Measurements from ENCODE around the gene ASMTL. TPM values are rescaled to one million over a fixed set of nuclear protein-coding genes. Genes with fewer than 3 reads are reported as not detected.
"Not testable (repeated sequence)": the region's sequence is repeated elsewhere in the genome, so short reads cannot be mapped to it uniquely, and the experiment has no call there.

ASMTL gene
- total RNA-seq, 1 experiment from 2014 or later, result 5.6 TPM

DNA sequence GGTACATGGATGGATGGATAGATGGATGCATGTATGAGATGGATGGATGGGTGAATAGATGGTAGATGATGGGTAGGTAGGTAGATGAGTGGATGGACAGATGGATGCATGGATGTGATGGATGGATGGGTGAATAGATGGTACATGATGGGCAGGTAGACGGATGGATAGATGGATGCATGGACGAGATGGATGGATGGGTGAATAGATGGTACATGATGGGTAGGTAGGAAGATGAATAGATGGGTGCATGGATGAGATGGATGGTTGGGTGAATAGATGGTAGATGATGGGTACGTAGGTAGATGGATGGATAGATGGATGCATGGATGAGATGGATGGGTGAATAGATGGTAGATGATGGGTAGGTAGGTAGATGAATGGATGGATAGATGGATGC, 48.8 kb downstream of the ASMTL start:
- DNase-seq (ENCODE audit: low read depth), result not testable (repeated sequence)

DNA sequence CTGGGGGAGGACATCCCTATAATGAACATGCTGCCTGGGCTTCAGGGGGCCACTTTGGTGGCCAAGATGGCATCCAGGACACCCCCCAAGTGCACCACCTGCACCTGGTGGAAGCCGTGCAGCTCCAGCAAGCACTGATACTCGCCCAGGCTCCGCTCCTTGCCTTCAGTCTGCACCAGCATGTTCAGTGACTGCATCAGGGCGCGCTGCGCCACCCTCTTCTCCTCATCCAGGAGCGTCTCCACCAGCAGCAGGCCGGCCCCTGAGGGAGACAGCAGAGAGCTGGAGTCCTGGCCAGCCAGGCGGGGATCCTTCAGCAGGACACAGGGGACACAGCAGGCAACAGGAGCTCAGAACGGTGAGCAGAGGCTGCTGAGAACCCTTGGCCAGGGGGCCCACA, 49.5 kb downstream of the ASMTL start:
- no peak for DNase-seq (ENCODE audit: low read depth)

DNA sequence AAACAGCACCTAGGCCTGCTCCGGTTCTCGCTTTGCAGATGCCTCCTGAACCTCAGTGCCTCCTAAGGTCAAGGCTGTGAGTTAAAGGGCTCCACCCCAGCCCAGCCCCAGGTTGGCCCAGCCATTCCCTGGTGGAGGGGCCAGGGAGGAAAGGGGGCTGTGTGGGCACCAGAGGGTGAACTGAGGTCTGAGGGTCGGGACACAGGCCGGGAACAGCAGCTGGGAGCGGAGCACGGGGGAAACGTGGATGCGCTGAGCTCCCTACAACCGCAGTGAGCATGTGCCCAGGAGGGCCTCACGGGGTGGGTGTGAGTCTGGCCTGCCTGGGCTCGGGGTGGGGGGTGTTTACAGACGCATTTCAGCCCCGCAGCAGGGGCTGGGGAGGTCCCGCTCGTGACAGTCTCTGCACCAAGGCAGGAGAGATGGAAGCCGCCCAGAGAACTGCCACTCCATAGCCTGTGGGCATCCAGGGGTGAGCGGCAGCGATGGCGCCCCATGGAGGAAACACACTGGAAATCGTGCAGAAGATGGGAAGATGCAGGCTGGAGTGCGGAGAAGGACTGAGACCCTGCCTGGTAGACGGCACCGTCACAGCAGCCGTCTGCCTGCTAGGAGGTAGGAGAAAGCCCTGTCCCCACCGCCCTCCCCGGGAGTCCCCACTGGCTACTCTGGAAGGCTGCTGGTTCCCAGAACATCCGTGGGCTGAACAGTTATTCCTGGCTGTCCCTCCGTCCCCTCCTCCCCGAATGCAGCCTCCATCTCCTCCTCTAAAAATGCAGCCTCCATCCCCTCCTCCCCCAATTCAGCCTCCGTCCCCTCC, 50.9 kb downstream of the ASMTL start:
- DNase-seq (ENCODE audit: low read depth), result no peak

DNA sequence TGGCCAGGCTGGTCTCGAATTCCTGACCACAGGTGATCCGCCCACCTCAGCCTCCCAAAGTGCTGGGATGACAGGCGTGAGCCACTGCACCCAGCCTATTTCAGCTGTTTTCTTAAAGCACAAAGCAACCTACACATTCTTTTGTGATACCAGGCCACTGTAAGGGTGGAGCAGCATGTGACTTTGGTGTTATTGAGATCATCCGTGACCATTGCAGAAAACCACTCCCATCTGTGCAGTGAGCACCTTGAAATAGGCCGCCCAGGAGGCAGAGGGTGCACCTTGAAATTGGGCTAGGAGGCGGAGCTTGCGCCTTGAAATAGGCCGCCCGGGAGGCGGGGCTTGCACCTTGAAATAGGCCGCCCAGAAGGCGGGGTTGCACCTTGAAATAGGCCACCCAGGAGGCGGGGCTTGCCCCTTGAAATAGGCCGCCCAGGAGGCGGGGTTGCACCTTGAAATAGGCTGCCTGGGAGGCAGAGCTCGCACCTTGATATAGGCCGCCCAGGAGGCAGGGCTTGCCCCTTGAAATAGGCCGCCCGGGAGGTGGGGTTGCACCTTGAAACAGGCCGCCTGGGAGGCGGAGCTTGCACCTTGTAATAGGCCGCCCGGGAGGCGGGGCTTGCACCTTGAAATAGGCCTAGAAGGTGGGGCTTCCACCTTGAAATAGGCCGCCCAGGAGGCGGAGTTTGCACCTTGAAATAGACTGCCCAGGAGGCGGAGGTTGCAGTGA, 51.8 kb downstream of the ASMTL start:
- DNase-seq (ENCODE audit: low read depth), result no peak

DNA sequence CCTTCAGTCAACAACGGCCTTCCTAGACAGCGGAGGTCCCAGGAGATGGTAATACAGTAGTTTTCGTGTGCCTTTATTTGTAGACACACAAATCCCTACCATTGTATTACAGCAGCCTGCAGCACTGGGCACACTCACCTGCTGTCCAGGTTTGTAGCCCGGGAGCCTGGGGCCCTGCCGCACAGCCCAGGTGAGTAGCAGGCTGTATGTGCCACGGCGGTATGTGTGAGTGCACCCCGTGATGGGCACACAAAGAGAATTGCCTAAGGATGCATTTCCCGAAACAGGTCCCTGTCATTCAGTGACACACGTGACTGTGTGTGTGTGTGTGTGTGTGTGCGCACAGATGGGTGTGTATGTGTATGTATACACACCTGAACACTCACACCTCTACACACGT, 52.7 kb downstream of the ASMTL start:
- DNase-seq (ENCODE audit: low read depth), result no peak

DNA sequence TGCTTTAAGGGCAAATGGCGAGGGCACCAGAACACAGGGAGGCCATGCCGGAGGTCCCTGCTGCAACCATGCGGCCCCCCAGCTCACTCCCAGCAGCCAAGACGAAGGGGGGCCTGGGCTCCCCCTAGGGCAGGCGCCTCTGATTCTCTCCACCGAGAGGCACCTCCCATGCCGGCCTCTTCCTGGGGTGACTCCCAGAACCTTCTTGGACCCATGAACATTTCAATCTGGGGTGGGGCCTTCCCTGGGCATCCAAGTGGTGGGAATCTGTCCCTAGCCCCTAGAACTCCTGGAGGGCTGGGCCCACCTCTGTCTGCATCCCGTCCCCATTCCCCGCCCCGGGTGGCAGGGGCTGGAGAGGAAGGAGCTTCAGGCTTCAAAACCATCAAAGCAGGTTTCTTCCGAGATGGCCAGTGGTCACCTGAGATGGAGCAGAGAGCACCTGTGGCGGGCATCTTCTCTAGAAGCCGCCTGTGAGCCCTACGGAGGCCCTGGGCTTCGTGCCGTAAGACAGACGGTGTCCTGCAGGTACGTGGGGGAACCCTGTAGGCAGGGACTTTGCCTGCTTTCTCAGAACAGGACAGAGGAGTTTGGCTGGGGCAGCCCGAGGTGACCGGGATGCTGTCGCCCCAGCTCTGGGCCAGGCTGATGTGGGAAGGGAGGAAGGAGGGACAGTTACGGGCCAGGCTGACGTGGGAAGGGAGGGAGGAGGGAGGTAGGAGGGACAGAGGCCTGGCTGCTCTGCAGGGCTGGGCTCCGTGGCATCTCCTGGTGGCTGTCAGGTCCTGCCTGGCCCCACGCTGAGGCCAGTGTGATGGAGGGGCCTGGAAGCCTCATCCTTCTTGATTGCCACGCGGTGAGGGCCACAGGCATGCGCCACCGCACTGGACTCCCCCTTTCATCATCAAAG, 54.0 kb downstream of the ASMTL start:
- no peak for DNase-seq (ENCODE audit: low read depth)

DNA sequence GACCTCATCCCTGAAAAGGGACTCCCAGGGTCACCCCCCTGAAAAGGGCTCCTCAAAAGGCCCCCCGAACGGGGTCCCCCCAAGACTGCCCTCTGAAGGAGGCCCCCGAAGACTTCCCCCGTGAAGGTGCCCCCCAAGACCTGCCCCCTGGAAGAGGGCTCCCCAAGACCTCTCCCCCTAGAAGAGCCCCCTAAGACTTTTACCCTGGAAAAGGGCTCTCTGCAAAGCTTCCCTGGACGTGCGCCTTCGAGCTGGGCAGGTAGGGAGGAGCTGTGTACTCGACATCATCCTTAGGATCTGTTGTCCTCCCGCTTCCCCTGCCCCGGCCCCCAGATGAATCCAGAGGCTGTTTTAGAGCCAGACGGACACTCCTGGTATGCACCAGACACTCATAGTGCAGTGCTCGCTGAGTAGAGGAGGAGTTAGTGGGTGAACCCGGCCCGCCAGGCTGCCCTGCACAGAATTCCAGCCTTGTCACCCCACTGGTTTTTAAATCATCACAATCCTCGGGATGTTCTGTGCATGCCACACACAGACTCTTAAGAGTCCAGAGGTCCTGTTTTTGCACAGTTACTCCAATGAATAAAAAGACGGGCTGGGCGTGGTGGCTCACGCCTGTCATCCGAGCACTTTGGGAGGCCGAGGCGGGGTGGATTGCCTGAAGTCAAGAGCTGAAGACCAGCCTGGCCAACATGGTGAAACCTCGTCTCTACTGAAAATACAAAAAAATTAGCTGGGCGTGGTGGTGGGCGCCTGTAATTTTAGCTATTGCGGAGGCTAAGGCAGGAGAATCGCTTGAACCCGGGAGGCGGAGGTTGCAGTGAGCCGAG, 55.1 kb downstream of the ASMTL start:
- no peak for DNase-seq (ENCODE audit: low read depth)

DNA sequence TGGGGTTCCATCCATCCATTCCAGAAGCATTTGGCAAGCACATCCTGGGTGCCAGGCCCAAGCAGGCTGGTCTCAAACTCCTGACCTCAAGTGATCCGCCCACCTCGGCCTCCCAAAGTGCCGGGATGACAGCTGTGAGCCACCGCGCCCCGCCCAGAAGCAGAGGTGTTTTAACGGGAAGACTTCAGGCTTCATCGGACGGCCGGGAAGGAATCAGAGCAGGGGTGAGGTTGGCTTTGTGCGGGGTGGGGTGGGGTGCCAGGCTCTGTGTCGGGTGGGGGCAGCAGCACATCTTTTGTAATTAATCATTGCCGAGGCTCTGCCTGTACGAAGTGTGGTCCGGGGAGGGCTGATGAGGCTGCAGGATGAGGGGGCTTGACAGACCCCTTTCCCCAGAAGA, 55.7 kb downstream of the ASMTL start:
- DNase-seq (ENCODE audit: low read depth), result no peak

DNA sequence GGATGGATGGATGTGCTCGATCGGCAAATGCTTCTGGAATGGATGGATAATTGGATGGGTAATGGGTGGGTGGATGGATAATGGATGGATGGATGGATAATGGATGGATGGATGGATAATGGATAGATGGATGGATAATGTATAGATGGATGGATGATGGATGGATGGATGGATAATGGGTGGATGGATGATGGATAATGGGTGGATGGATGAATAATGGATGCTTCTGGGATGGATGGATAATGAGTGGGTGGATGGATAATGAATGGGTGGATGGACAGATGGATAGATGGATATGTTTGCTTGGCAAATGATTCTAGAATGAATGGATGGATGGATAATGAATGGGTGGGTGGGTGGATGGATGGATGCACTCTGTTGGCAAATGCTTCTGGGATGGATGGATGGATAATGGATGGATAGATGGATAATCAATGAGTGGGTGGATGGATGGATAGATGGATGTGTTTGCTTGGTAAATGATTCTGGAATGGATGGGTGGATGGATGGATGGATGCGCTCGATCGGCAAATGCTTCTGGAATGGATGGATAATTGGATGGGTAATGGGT, 57.0 kb downstream of the ASMTL start:
- no peak for DNase-seq (ENCODE audit: low read depth)

DNA sequence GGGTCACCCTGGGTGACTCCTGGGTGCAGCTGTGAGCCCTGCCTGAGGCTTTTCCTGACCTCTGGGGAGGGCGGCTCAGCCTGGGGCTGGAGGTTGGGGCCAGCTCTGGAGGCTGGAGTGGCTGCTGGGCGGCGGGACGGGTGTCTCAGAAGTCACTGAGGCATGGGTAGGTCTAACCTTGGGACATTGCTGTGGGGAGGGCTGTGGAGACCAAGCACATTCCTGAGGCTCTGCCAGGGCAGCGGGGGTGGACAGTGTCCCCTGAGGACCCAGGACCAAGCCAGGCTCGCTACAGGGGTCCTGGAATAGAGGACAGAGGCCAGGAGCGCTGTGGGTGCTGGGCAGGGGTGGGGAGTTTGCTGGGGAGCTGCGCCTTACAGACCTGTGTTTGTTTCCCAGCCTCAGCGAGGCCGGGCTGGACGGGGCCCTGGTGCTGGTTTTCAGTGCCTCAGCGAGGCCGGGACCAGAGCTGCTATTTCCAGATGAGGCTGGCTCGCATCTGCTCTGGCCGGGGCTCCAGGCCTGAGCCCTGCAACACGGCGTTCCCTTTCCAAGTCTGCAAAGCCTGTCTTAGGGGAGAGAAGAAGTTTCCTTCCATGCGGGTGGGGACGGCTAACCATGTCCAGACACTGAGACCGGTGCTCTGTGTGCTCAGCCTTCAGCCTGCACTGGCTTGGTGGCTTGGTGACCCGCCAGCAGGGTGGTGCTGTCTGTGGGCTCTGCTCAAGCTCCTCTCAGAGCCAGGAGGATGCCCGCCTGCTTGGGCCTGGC, 57.8 kb downstream of the ASMTL start:
- DNase-seq (ENCODE audit: low read depth), result no peak

DNA sequence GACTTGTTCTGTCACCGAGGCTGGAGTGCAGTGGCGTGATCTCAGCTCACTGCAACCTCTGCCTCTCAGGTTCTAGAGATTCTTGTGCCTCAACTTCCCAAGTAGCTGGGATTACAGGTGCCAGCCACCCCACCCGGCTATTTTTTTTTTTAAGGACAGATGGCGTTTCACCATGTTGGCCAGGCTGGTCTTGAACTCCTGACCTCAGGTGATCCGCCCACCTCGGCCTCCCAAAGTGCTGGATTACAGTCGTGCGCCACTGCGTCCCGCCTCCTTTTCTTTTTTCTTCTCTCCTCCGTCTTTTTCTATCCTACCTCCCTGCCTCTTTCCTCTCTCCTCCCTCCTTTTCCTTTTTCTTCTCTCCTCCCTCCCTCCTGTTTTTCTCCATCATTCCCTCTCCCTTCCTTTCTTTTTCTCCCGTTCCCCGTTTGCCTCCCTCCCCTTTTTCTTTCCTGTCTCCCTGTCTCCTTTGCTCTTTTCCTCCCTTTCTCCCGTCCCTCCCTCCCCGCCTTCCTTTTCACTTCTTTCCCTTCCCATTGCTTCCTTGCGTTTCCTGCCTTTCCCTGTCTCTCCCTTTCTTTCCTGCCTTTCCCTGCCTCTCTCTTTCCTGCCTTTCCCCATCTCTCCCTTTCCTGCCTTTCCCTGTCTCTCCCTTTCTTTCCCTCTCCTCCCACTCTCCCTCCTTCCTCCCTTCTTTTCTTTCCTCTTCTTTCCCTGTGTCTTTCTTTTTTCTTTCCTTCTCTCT, 58.7 kb downstream of the ASMTL start:
- DNase-seq (ENCODE audit: low read depth), result no peak

DNA sequence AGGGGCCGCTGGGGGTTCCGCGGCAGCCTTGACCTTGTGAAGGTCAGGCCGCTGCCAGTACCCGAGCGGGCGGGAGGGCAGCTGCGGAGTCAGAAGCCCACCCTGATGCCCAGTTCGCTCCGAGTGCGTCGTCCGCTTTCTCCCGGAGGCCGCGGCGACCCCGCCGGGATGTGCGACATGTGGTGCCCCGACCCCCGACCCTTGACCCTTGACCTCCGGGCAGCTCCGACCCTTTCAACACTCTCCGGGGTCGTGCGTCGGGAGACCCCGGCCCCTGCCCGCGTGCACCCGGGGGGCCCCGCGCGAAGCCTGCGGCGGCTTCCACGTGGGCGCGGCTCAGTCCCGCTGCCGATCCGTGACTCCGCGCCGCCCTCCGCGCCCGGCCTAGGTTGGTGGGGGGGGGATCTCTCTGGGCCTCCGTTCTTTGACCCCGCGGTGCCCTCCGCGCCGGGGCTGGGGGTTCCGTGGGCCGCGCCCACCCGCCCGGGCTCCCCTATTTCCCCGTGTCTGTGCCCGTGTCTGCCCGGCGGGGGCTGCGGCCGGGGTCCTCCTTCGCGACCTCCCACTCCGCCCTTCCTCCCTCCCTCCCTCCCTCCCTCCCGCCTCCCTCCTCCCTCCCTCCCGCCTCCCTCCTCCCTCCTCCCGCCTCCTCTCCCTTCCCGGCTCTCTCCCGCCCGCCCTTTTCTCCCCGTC, 60.2 kb downstream of the ASMTL start:
- DNase-seq (ENCODE audit: low read depth), result peak; percentile 71

DNA sequence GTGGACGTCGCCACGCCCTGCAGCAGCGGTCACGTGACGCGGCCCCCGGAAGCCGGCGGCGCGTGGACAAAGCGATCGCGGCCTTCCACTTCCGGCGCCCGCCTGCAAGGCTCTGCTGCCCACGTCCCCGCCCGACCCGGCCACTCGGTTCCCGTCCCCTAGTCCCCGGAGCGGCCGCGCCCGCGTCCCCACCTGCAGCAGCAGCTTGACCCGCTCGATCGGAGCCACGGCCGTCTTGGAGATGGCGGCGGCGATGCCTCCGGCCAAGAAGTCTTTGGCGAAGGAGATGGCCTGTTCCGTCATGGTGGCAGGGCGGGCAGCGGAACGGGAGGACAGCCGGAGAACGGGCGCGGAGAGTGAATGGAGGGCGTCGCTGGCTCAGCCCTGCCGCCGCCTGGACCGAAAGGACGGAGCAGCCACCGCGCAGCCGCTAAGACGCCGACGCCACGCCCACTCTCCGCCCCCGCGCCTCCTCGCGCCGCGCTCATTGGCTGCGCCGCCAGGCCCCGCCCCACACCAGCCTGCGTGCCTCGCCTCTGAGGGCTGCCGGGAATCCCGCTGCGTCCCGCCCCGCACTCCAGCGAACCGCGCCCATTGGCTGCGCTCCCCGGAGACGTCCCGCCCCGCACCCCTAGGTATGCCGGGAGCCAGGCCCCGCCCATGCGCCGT, 60.9 kb downstream of the ASMTL start, which contains the start of gene SLC25A6:
SLC25A6 (minus strand) TSS at position 407 of the 669 bp plus-strand sequence; CDS start at position 303, 104 bp downstream.
- peak; percentile 91 for DNase-seq (ENCODE audit: low read depth)

DNA sequence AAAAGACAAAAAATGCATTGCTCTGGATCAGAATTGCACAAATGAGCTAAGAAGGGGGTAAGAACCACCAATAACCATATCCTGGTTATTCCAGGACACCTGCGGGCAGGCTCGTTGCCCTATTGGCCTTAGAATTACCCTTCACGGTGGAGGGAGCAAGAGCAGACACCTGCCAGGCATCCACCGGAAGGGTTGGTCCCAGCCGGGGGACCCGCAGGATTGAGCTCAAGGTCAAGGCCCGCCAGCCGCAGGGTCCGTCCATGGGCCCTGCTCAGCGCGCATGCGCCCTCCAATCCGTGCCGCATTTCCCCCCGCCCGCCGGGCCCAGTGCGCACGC, 61.4 kb downstream of the ASMTL start:
- no peak for DNase-seq (ENCODE audit: low read depth)

DNA sequence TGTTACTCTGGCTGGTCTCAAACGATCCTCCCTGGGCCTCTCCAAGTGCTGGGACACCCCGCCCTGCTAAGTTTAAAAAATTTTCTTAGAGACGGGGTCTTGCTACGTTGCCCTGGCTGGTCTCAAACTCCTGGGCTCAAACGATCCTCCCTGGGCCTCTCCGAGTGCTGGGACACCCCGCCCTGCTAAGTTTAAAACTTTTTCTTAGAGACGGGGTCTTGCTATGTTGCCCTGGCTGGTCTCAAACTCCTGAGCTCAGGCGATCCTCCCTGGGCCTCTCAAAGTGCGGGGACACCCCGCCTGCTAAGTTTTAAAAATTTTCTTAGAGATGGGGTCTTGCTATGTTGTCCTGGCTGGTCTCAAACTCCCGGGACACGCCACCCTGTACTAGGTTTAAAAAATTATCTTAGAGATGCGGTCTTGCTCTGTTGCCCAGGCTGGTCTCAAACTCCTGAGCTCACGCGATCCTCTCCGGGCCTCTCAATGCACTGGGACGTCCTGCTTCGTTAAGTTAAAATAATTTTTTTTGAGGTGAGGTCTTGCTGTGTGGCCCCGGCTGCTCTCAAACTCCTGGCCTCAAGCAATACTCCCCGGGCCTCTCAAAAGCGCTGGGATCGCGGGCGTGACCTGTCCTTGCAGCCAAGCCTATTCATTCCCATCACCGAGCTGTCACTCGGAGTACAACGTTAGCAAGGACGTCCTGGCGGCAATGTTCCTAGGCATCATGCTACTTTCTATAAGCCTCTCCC, 61.9 kb downstream of the ASMTL start:
- DNase-seq (ENCODE audit: low read depth), result no peak

DNA sequence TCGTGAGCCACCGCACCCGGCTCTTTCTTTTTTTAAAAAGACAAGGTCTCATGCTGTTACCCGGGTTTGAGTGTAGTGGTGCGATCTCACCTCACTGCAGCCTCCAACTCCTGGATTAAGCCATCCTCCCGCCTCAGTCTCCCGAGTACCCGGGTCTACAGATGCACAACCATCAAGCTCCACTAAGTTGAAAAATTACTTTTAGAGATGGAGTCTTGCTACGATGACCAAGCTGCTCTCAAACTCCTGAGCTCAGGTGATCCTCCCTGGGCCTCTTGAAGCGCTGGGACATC, 62.8 kb downstream of the ASMTL start:
- no peak for DNase-seq (ENCODE audit: low read depth)

DNA sequence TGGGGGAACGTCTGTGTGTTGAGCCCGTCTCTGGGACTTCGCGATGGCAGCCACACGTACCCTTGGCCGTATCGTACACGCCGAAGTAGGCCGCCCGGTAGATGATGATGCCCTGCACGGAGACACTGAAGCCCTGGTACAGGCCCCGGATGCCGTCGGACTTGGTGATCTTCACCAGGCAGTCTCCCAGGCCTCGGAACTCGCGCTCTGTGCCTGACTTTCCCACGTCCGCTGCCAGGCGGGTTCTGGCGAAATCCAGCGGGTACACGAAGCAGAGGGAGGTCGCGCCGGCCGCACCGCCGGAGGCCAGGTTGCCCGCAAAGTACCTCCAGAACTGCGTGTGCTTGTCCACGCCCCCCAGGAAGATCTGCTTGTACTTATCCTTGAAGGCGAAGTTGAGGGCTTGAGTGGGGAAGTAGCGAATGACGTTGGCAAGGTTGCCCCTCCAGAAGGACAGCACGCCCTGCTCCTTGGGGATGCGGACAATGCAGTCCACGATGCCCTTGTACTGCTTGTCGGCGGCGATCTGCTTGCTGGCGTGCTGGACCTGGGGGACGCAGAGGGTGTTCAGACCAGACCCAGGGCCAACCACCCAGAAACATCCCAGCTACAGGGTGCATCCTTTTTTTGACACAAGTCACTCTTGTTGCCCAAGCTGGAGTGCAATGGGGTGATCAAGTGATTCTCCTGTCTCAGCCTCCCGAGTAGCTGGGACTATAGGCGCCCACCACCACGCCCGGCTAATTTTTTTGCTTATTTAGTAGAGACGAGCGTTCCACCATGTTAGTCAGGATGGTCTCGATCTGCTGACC, 63.3 kb downstream of the ASMTL start:
- DNase-seq (ENCODE audit: low read depth), result no peak

All from RPMI7951 (cell line).